GM23338 (cell line): ENCODE data around the gene TNS3. TPM values are rescaled to one million over a fixed set of nuclear protein-coding genes. Genes with fewer than 3 reads are reported as not detected.

Source experiments
- ATAC-seq: fragments of 200-7000 bp; cut with Tn5 transposase; 3 replicates; pipeline ENCODE4 v1.9.1; 2020
- DNase-seq: peaks from one replicate; pipeline ENCODE4 v3.0.0-alpha.2; 2015; ENCODE audit warnings: low spot score
- H2AFZ ChIP-seq: fragments of 200-600 bp; sonication (generic); 2 replicates; pipeline ENCODE4 v1.8.0; 2016; ENCODE audit warnings: antibody characterized with exemption, mild to moderate bottlenecking, moderate library complexity
- H3F3A ChIP-seq: fragments of 200-600 bp; sonication (generic); replicated peaks from 2 replicates; pipeline ENCODE4 v1.8.0; 2017; ENCODE audit warnings: antibody characterized with exemption, mixed run types, low read depth
- H3K27ac ChIP-seq: fragments of 200-600 bp; sonication (generic); 2 replicates; pipeline ENCODE4 v1.6.1; 2016; ENCODE audit warnings: low read depth
- H3K27me3 ChIP-seq: fragments of 200-600 bp; sonication (generic); 2 replicates; pipeline ENCODE4 v1.8.0; 2016; ENCODE audit warnings: mild to moderate bottlenecking, mixed run types, moderate library complexity; ENCODE audit not compliant: insufficient read depth
- H3K36me3 ChIP-seq: fragments of 200-600 bp; sonication (generic); 2 replicates; pipeline ENCODE4 v1.8.0; 2016; ENCODE audit warnings: mild to moderate bottlenecking; ENCODE audit not compliant: insufficient read depth
- H3K4me1 ChIP-seq: fragments of 200-600 bp; sonication (generic); 2 replicates; pipeline ENCODE4 v1.8.0; 2016; ENCODE audit warnings: mild to moderate bottlenecking, moderate library complexity; ENCODE audit not compliant: insufficient read depth
- H3K4me2 ChIP-seq: fragments of 200-600 bp; sonication (generic); 2 replicates; pipeline ENCODE4 v1.7.1; 2017; ENCODE audit warnings: mixed run types
- H3K4me3 ChIP-seq: fragments of 200-600 bp; sonication (generic); 2 replicates; pipeline ENCODE4 v1.6.1; 2016; ENCODE audit warnings: mixed run types
- H3K79me2 ChIP-seq: fragments of 200-600 bp; sonication (generic); replicated peaks from 2 replicates; pipeline ENCODE4 v1.8.0; 2017; ENCODE audit warnings: mild to moderate bottlenecking; ENCODE audit not compliant: insufficient read depth
- H3K9me2 ChIP-seq: fragments of 200-600 bp; sonication (generic); 2 replicates; pipeline ENCODE4 v1.8.0; 2017; ENCODE audit not compliant: insufficient read depth
- H4K20me1 ChIP-seq: fragments of 200-600 bp; sonication (generic); replicated peaks from 2 replicates; pipeline ENCODE4 v1.8.0; 2017; ENCODE audit warnings: mild to moderate bottlenecking; ENCODE audit not compliant: insufficient read depth
- H3K27ac Mint-ChIP-seq: 2 replicates; pipeline ENCODE4 v1.8.0; 2020; ENCODE audit warnings: inconsistent platforms, mild to moderate bottlenecking, moderate library complexity, mixed read lengths
- H3K27me3 Mint-ChIP-seq: 3 replicates; pipeline ENCODE4 v1.8.0; 2022; ENCODE audit warnings: low read depth, mild to moderate bottlenecking, moderate library complexity, mixed read lengths, inconsistent platforms; ENCODE audit not compliant: insufficient read depth, poor library complexity
- H3K36me3 Mint-ChIP-seq: 3 replicates; pipeline ENCODE4 v1.8.0; 2021; ENCODE audit warnings: low read depth, mild to moderate bottlenecking, inconsistent platforms, moderate library complexity, mixed read lengths
- H3K4me1 Mint-ChIP-seq: 3 replicates; pipeline ENCODE4 v1.8.0; 2020; ENCODE audit warnings: mild to moderate bottlenecking, inconsistent platforms, mixed read lengths
- H3K4me3 Mint-ChIP-seq: 3 replicates; pipeline ENCODE4 v1.8.0; 2021; ENCODE audit warnings: moderate library complexity, mild to moderate bottlenecking, inconsistent platforms, mixed read lengths
- H3K9me3 Mint-ChIP-seq: 3 replicates; pipeline ENCODE4 v1.8.0; 2020; ENCODE audit warnings: moderate library complexity, mild to moderate bottlenecking, inconsistent platforms, mixed read lengths
- JUNB ChIP-seq: IDR thresholded peaks from one replicate; pipeline ENCODE4 v1.6.1; 2016; ENCODE audit warnings: antibody characterized with exemption; ENCODE audit not compliant: unreplicated experiment
- NANOG ChIP-seq: IDR thresholded peaks from 2 replicates; pipeline ENCODE4 v1.6.1; 2016; ENCODE audit warnings: antibody characterized with exemption, borderline replicate concordance
- STAT1 ChIP-seq: IDR thresholded peaks from one replicate; pipeline ENCODE4 v1.6.1; 2016; ENCODE audit warnings: antibody characterized with exemption; ENCODE audit not compliant: unreplicated experiment
- polyA plus RNA-seq: library from polyadenylated mRNA; unstranded; fragments of >200 nt; fragmentation: Nextera tagmentation; extraction: Ambion mirVana; gene quantifications from 2 replicates; pipeline ENCODE4 v1.2.1, GENCODE V29; 2016
- total RNA-seq: library from RNA; depleted of rRNA; stranded (reverse); fragments of >200 nt; shearing (Covaris generic); gene quantifications from 2 replicates; pipeline ENCODE4 v1.2.3, GENCODE V29; 2014
- TF ChIP-seq, protein P1 (sequence below): IDR thresholded peaks from one replicate; pipeline ENCODE4 v1.6.1; 2018; ENCODE audit warnings: antibody characterized with exemption; ENCODE audit not compliant: unreplicated experiment
- TF ChIP-seq, protein P2 (sequence below), 2 experiments: fragments of 200-600 bp in 1 of 2; sonication (generic) in 1 of 2; conservative IDR thresholded peaks; 2 replicates each; pipeline versions ENCODE4 v1.5.1 to v1.6.1; 2016 to 2017; ENCODE audit warnings: antibody characterized with exemption in 2 of 2, low read depth in 2 of 2, mild to moderate bottlenecking in 2 of 2, moderate library complexity in 1 of 2
- TF ChIP-seq, protein P3 (sequence below): fragments of 250-450 bp; sonication (Bioruptor Pico); IDR thresholded peaks from 2 replicates; pipeline ENCODE4 v1.5.0; 2020; ENCODE audit warnings: mild to moderate bottlenecking, moderate library complexity

The TNS3 gene
- total and polyA plus RNA-seq, 2 experiments from 2014 or later = 6.2 to 28.7 TPM

DNA sequence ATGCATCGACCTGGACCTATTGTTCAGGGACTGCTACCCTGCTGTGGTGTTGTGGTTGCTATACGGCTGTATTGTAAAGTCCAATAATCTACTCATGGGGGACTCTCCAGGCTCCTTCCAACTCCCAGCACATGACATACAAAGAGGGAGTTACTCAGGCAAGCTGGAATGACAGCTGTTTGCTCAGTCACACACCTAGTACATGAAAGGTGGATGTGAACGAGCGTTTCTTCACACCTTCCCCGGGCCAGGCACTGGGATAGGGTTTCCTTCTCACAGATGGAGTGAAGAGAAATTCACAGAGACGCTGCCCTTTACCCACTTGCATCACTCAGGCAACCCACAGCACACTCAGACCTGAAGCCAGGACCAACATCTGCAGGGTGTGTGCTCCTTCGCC lies 215.7 kb downstream of the TNS3 start:
- no peak overlapping the region for H3K4me3 ChIP-seq
- Mint-ChIP-seq H3K4me1 (peaks cover 10% of the 10 kb centered on the region), H3K9me3 (no peaks in the 10 kb centered on the region), H3K27me3 (peaks cover 7% of the 10 kb centered on the region), H3K27ac (no peak overlapping the region), H3K4me3 (no peak overlapping the region), H3K36me3 (peaks cover 5% of the 10 kb centered on the region; the same call in 2 of the 3 replicates)
- no peak overlapping the region for H3K4me2 ChIP-seq
- no peaks in the 10 kb centered on the region for H3K4me1 ChIP-seq
- no peaks in the 10 kb centered on the region for H3F3A ChIP-seq
- H3K27ac ChIP-seq = no peak overlapping the region
- no peaks in the 10 kb centered on the region; the same call in none of the 2 replicates for H4K20me1 ChIP-seq
- TF ChIP-seq, protein P1, sequence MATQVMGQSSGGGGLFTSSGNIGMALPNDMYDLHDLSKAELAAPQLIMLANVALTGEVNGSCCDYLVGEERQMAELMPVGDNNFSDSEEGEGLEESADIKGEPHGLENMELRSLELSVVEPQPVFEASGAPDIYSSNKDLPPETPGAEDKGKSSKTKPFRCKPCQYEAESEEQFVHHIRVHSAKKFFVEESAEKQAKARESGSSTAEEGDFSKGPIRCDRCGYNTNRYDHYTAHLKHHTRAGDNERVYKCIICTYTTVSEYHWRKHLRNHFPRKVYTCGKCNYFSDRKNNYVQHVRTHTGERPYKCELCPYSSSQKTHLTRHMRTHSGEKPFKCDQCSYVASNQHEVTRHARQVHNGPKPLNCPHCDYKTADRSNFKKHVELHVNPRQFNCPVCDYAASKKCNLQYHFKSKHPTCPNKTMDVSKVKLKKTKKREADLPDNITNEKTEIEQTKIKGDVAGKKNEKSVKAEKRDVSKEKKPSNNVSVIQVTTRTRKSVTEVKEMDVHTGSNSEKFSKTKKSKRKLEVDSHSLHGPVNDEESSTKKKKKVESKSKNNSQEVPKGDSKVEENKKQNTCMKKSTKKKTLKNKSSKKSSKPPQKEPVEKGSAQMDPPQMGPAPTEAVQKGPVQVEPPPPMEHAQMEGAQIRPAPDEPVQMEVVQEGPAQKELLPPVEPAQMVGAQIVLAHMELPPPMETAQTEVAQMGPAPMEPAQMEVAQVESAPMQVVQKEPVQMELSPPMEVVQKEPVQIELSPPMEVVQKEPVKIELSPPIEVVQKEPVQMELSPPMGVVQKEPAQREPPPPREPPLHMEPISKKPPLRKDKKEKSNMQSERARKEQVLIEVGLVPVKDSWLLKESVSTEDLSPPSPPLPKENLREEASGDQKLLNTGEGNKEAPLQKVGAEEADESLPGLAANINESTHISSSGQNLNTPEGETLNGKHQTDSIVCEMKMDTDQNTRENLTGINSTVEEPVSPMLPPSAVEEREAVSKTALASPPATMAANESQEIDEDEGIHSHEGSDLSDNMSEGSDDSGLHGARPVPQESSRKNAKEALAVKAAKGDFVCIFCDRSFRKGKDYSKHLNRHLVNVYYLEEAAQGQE = no peak
- TF ChIP-seq JUNB (no peak), STAT1 (no peak), NANOG (no peak)
- TF ChIP-seq, protein P2, sequence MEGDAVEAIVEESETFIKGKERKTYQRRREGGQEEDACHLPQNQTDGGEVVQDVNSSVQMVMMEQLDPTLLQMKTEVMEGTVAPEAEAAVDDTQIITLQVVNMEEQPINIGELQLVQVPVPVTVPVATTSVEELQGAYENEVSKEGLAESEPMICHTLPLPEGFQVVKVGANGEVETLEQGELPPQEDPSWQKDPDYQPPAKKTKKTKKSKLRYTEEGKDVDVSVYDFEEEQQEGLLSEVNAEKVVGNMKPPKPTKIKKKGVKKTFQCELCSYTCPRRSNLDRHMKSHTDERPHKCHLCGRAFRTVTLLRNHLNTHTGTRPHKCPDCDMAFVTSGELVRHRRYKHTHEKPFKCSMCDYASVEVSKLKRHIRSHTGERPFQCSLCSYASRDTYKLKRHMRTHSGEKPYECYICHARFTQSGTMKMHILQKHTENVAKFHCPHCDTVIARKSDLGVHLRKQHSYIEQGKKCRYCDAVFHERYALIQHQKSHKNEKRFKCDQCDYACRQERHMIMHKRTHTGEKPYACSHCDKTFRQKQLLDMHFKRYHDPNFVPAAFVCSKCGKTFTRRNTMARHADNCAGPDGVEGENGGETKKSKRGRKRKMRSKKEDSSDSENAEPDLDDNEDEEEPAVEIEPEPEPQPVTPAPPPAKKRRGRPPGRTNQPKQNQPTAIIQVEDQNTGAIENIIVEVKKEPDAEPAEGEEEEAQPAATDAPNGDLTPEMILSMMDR (conservative IDR thresholded peaks at IDR 0.05; ENCODE audit: low read depth in 2 of 2) = no peak
- TF ChIP-seq, protein P3, sequence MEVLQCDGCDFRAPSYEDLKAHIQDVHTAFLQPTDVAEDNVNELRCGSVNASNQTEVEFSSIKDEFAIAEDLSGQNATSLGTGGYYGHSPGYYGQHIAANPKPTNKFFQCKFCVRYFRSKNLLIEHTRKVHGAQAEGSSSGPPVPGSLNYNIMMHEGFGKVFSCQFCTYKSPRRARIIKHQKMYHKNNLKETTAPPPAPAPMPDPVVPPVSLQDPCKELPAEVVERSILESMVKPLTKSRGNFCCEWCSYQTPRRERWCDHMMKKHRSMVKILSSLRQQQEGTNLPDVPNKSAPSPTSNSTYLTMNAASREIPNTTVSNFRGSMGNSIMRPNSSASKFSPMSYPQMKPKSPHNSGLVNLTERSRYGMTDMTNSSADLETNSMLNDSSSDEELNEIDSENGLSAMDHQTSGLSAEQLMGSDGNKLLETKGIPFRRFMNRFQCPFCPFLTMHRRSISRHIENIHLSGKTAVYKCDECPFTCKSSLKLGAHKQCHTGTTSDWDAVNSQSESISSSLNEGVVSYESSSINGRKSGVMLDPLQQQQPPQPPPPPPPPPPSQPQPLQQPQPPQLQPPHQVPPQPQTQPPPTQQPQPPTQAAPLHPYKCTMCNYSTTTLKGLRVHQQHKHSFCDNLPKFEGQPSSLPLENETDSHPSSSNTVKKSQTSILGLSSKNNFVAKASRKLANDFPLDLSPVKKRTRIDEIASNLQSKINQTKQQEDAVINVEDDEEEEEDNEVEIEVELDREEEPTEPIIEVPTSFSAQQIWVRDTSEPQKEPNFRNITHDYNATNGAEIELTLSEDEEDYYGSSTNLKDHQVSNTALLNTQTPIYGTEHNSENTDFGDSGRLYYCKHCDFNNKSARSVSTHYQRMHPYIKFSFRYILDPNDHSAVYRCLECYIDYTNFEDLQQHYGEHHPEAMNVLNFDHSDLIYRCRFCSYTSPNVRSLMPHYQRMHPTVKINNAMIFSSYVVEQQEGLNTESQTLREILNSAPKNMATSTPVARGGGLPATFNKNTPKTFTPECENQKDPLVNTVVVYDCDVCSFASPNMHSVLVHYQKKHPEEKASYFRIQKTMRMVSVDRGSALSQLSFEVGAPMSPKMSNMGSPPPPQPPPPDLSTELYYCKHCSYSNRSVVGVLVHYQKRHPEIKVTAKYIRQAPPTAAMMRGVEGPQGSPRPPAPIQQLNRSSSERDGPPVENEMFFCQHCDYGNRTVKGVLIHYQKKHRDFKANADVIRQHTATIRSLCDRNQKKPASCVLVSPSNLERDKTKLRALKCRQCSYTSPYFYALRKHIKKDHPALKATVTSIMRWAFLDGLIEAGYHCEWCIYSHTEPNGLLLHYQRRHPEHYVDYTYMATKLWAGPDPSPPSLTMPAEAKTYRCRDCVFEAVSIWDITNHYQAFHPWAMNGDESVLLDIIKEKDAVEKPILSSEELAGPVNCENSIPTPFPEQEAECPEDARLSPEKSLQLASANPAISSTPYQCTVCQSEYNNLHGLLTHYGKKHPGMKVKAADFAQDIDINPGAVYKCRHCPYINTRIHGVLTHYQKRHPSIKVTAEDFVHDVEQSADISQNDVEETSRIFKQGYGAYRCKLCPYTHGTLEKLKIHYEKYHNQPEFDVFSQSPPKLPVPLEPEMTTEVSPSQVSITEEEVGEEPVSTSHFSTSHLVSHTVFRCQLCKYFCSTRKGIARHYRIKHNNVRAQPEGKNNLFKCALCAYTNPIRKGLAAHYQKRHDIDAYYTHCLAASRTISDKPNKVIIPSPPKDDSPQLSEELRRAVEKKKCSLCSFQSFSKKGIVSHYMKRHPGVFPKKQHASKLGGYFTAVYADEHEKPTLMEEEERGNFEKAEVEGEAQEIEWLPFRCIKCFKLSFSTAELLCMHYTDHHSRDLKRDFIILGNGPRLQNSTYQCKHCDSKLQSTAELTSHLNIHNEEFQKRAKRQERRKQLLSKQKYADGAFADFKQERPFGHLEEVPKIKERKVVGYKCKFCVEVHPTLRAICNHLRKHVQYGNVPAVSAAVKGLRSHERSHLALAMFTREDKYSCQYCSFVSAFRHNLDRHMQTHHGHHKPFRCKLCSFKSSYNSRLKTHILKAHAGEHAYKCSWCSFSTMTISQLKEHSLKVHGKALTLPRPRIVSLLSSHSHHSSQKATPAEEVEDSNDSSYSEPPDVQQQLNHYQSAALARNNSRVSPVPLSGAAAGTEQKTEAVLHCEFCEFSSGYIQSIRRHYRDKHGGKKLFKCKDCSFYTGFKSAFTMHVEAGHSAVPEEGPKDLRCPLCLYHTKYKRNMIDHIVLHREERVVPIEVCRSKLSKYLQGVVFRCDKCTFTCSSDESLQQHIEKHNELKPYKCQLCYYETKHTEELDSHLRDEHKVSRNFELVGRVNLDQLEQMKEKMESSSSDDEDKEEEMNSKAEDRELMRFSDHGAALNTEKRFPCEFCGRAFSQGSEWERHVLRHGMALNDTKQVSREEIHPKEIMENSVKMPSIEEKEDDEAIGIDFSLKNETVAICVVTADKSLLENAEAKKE (CRISPR knock-in tag) = no peak
- H2AFZ ChIP-seq = no peak overlapping the region
- peaks cover 4% of the 10 kb centered on the region; the same call in 1 of the 2 replicates for H3K9me2 ChIP-seq
- ATAC-seq = no peak
- H3K36me3 ChIP-seq = no peaks in the 10 kb centered on the region
- no peak for DNase-seq
- H3K27me3 ChIP-seq = no peaks in the 10 kb centered on the region
- H3K79me2 ChIP-seq = 0 out of 2 replicates have a peak, but pooled peaks cover 5% of the 10 kb centered on the region
